PC-9 (cell line): ENCODE results near the gene NECTIN1. TPM values are rescaled to one million over a fixed set of nuclear protein-coding genes. Genes with fewer than 3 reads are reported as not detected.

ENCODE experiments used
- BruUV-seq: library from RNA; stranded (reverse); fragments of 400-500 nt; replicated peaks from 2 replicates; lab custom pipeline; 2021; lab: Mats Ljungman, UMichigan
- CTCF ChIA-PET: fragments of 300-600 bp; sonication (Branson Sonifier 250); formaldehyde crosslinking; loops from one replicate; lab custom pipeline; 2022; ENCODE audit warnings: antibody characterized with exemption; lab: Charles Lee
- POLR2A ChIA-PET: fragments of 300-600 bp; sonication (Branson Sonifier 250); formaldehyde crosslinking; loops from one replicate; lab custom pipeline; 2022; ENCODE audit warnings: antibody characterized with exemption; ENCODE audit not compliant: unreplicated experiment; lab: Charles Lee
- DNase-seq, 2 experiments: peaks; one replicate each; pipeline versions ENCODE4 v3.0.0 to v3.0.0-alpha.2; 2015 to 2022; ENCODE audit warnings: mixed read lengths in 1 of 2
- H2AFZ ChIP-seq: fragments of 200-600 bp; sonication (generic); 2 replicates; pipeline ENCODE4 v1.8.1; 2017; ENCODE audit warnings: antibody characterized with exemption
- H3F3A ChIP-seq: fragments of 200-600 bp; sonication (generic); 2 replicates; pipeline ENCODE4 v1.8.1; 2017; ENCODE audit warnings: antibody characterized with exemption, mild to moderate bottlenecking, low read depth; ENCODE audit not compliant: insufficient read depth
- H3K27ac ChIP-seq: fragments of 200-600 bp; sonication (generic); 2 replicates; pipeline ENCODE4 v1.6.1; 2016; ENCODE audit warnings: mixed run types
- H3K27me3 ChIP-seq: fragments of 200-600 bp; sonication (generic); 2 replicates; pipeline ENCODE4 v1.6.1; 2016; ENCODE audit warnings: low read depth, mixed run types; ENCODE audit not compliant: insufficient read depth
- H3K36me3 ChIP-seq: fragments of 200-600 bp; sonication (generic); 2 replicates; pipeline ENCODE4 v1.6.1; 2016; ENCODE audit warnings: low read depth, mixed run types
- H3K4me1 ChIP-seq: fragments of 200-600 bp; sonication (generic); replicated peaks from 2 replicates; pipeline ENCODE4 v1.6.1; 2016; ENCODE audit warnings: mixed run types; ENCODE audit not compliant: insufficient read depth
- H3K4me2 ChIP-seq: fragments of 200-600 bp; sonication (generic); 2 replicates; pipeline ENCODE4 v1.6.1; 2017; ENCODE audit warnings: mixed run types
- H3K4me3 ChIP-seq: fragments of 200-600 bp; sonication (generic); 2 replicates; pipeline ENCODE4 v1.6.1; 2016; ENCODE audit warnings: mixed run types
- H3K79me2 ChIP-seq: fragments of 200-600 bp; sonication (generic); 2 replicates; pipeline ENCODE4 v1.6.1; 2017; ENCODE audit warnings: low read depth, mixed run types
- H3K9me2 ChIP-seq: fragments of 200-600 bp; sonication (generic); 2 replicates; pipeline ENCODE4 v1.8.1; 2017; ENCODE audit warnings: mild to moderate bottlenecking; ENCODE audit not compliant: insufficient read depth
- H3K9me3 ChIP-seq: fragments of 200-600 bp; sonication (generic); 2 replicates; pipeline ENCODE4 v1.8.1; 2016; ENCODE audit warnings: low read depth; ENCODE audit not compliant: insufficient read depth
- H4K20me1 ChIP-seq: fragments of 200-600 bp; sonication (generic); 2 replicates; pipeline ENCODE4 v1.8.1; 2017; ENCODE audit not compliant: insufficient read depth
- CTCF ChIP-seq: fragments of 200-600 bp; sonication (generic); conservative IDR thresholded peaks from 2 replicates; pipeline ENCODE4 v1.6.1; 2017; ENCODE audit warnings: mixed run types, antibody characterized with exemption, mild to moderate bottlenecking, moderate library complexity
- EZH2 ChIP-seq: fragments of 200-600 bp; sonication (generic); IDR thresholded peaks from 2 replicates; pipeline ENCODE4 v1.8.0; 2017; ENCODE audit warnings: antibody characterized with exemption, low read depth
- intact Hi-C: fragments of 100-400 bp; cut with micrococcal nuclease; formaldehyde crosslinking; loops from one replicate; pipeline ENCODE4 v1.10.0; 2022; ENCODE audit not compliant: unreplicated experiment
- total RNA-seq: library from RNA; stranded (reverse); gene quantifications from 2 replicates; pipeline ENCODE4 v1.2.3, GENCODE V29; 2021

Gene NECTIN1
- total RNA-seq, 1 experiment from 2014 or later, result 17.6 TPM

- Histone ChIP-seq H2AFZ (no peak overlapping the region), H3K4me3 (peak overlapping the region; percentile 32; the same call in 1 of the 2 replicates), H3K27ac (peak overlapping the region; percentile 92), H3K27me3 (no peaks in the 10 kb centered on the region), H3K4me2 (peak overlapping the region; percentile 80), H3K79me2 (0 out of 2 replicates have a peak, but pooled peaks cover 16% of the 10 kb centered on the region), H3K9me2 (no peaks in the 10 kb centered on the region), H4K20me1 (no peaks in the 10 kb centered on the region), H3K36me3 (no peaks in the 10 kb centered on the region), H3K4me1 (peaks cover 62% of the 10 kb centered on the region), H3F3A (peaks cover 28% of the 10 kb centered on the region; the same call in 1 of the 2 replicates), H3K9me3 (no peaks in the 10 kb centered on the region)
- BruUV-seq, result no TSS peak
- intact Hi-C loops, result loop anchor here (1.0 to 5.0 kb wide), 3 partner anchors 14 to 439 kb away; partner anchors contain the start of gene NECTIN1
- TF ChIP-seq EZH2 (no peak), CTCF (no peak)
- POLR2A ChIA-PET, result no interaction called here
- DNase-seq, result peak; percentile 52 to 54
- CTCF ChIA-PET, result no interaction called here
These were observed 45.2 kb downstream of the NECTIN1 start for GRCh38 chr11:119683783-119684182.

- Histone ChIP-seq H3K36me3 (peaks cover 14% of the 10 kb centered on the region; the same call in 1 of the 2 replicates), H3F3A (peaks cover 28% of the 10 kb centered on the region; the same call in 1 of the 2 replicates), H3K79me2 (0 out of 2 replicates have a peak, but pooled peaks cover 16% of the 10 kb centered on the region), H3K27ac (peak overlapping the region; percentile 51), H3K4me1 (peaks cover 70% of the 10 kb centered on the region), H3K4me3 (no peak overlapping the region), H2AFZ (peak overlapping the region; percentile 44; the same call in 1 of the 2 replicates), H3K27me3 (no peaks in the 10 kb centered on the region), H4K20me1 (no peaks in the 10 kb centered on the region), H3K9me2 (no peaks in the 10 kb centered on the region), H3K9me3 (peaks cover 5% of the 10 kb centered on the region; the same call in 1 of the 2 replicates), H3K4me2 (peak overlapping the region; percentile 72)
- POLR2A ChIA-PET, result interaction anchor here (0.7 kb wide), 2 partner anchors 15 to 70 kb away, joined by 3 to 4 read pairs; no protein-coding TSS in a partner anchor
- CTCF ChIA-PET, result no interaction called here
- intact Hi-C loops, result loop anchor here (2.0 to 5.0 kb wide), 3 partner anchors 15 to 441 kb away; partner anchors contain the start of gene NECTIN1
- no peak for DNase-seq
- TF ChIP-seq CTCF, result peak; percentile 42; the same call in 1 of the 2 replicates
- TF ChIP-seq EZH2, result no peak
- no TSS peak for BruUV-seq
These were observed 47.6 kb downstream of the NECTIN1 start for GRCh38 chr11:119681361-119681910.

- ChIA-PET CTCF (no interaction called here), POLR2A (interaction anchor here (0.7 kb wide), 2 partner anchors 16 to 71 kb away, joined by 3 to 4 read pairs; no protein-coding TSS in a partner anchor)
- H3K9me2 ChIP-seq, result no peaks in the 10 kb centered on the region
- BruUV-seq, result no TSS peak
- peaks cover 14% of the 10 kb centered on the region; the same call in 1 of the 2 replicates for H3K36me3 ChIP-seq
- intact Hi-C loops, result loop anchor here (2.0 to 5.0 kb wide), 3 partner anchors 16 to 442 kb away; partner anchors contain the start of gene NECTIN1
- H3K4me3 ChIP-seq, result no peak overlapping the region
- H4K20me1 ChIP-seq, result no peaks in the 10 kb centered on the region
- H3K4me2 ChIP-seq, result peak overlapping the region; percentile 72
- peaks cover 69% of the 10 kb centered on the region for H3K4me1 ChIP-seq
- no peaks in the 10 kb centered on the region for H3K27me3 ChIP-seq
- peak overlapping the region; percentile 51 for H3K27ac ChIP-seq
- 0 out of 2 replicates have a peak, but pooled peaks cover 16% of the 10 kb centered on the region for H3K79me2 ChIP-seq
- peaks cover 21% of the 10 kb centered on the region; the same call in 1 of the 2 replicates for H3F3A ChIP-seq
- peak overlapping the region; percentile 44; the same call in 1 of the 2 replicates for H2AFZ ChIP-seq
- DNase-seq, result peak; percentile 72 to 84
- peaks cover 5% of the 10 kb centered on the region; the same call in 1 of the 2 replicates for H3K9me3 ChIP-seq
- no peak for TF ChIP-seq CTCF
These were observed 48.2 kb downstream of the NECTIN1 start for GRCh38 chr11:119680541-119681360.
